Upper lobe of right lung (tissue), 1 donor: ENCODE data around the gene LYL1. TPM values are rescaled to one million over a fixed set of nuclear protein-coding genes. Genes with fewer than 3 reads are reported as not detected.

ENCODE experiments used
- ATAC-seq: fragments of 200-7000 bp; cut with Tn5 transposase; one replicate; pipeline ENCODE4 v1.9.1; 2020; ENCODE audit warnings: mild to moderate bottlenecking, moderate library complexity
- DNase-seq: peaks from one replicate; pipeline ENCODE4 v3.0.0-alpha.2; 2020
- H3K27ac ChIP-seq: fragments of 200-600 bp; one replicate; pipeline ENCODE4 v1.8.0; 2022
- H3K27me3 ChIP-seq: fragments of 200-600 bp; one replicate; pipeline ENCODE4 v1.8.0; 2022; ENCODE audit warnings: mild to moderate bottlenecking
- H3K36me3 ChIP-seq: fragments of 200-600 bp; one replicate; pipeline ENCODE4 v1.8.0; 2022
- H3K4me1 ChIP-seq: fragments of 200-600 bp; one replicate; pipeline ENCODE4 v1.8.0; 2022
- H3K4me3 ChIP-seq: fragments of 200-600 bp; one replicate; pipeline ENCODE4 v1.8.0; 2022; ENCODE audit warnings: mild to moderate bottlenecking
- H3K9me3 ChIP-seq: fragments of 200-600 bp; one replicate; pipeline ENCODE4 v1.8.0; 2022
- CTCF ChIP-seq: fragments of 200-600 bp; IDR thresholded peaks from one replicate; pipeline ENCODE4 v1.8.0; 2022; ENCODE audit warnings: antibody characterized with exemption
- intact Hi-C: fragments of 100-400 bp; cut with DNase I; formaldehyde crosslinking; loops from one replicate; pipeline ENCODE4 v1.11.0; 2022
- total RNA-seq: library from RNA; stranded (reverse); fragmentation: NEBNext Ultra II Directional; extraction: Animal tissue kit (Norgen Biotek cat#: 25700); gene quantifications from one replicate; pipeline ENCODE4 v1.2.1, GENCODE V29; 2021
- donor health status: DM: no; HTN: yes; CAD: no; lungs with severe emphysema.

LYL1 gene
- total RNA-seq, 1 donor from 2014 or later, result 21.8 TPM

DNA sequence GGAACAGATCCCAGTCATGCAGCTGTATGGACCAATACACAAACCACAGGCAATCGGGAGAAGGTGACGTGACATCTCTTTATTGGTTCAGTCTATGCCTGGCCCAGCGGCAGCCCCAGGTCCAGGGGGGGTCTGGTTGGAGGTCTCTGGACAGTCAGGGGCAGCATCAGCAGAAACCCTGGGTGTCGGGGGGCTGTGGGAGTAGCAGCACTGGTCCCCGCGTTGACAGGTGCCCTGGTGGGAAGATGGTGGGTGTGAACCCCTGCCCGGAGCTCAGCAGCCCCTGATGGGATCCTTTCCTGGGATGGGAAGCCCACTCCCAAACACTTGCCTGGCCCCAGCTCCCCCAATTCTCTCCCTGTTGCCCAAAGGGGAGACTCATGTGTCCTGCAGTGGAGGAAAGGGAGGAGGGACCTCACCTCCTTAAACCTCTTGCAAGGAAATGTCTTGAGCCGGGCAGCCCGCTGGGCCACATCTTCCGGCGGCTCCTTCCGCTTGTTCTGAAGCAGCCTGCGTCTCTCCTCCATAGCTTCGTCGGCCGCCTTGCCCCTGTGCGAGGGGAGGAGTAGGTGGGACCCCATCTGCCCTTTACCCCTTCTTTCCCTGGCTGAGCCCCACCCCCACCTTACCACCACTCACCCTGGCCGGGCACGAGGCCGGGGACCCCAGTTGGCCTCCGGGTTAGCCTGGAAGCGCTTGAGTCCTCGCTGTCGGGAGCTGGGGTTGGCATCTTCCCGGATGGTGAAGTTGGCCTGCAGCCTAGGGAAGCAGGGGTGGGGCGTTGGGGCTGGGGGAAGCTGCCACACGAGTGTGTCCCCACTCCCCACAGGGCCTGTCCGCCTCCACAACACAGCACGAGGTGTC lies 2.4 kb upstream of the LYL1 start:
- Histone ChIP-seq H3K27ac (peak overlapping the region; percentile 89), H3K4me3 (peak overlapping the region; percentile 48), H3K27me3 (no peaks in the 10 kb centered on the region), H3K9me3 (no peaks in the 10 kb centered on the region), H3K36me3 (peaks cover 19% of the 10 kb centered on the region), H3K4me1 (peaks cover 35% of the 10 kb centered on the region)
- ATAC-seq (no peak), DNase-seq (no peak)
- no peak for TF ChIP-seq CTCF
- intact Hi-C loops, result no loop called here

DNA sequence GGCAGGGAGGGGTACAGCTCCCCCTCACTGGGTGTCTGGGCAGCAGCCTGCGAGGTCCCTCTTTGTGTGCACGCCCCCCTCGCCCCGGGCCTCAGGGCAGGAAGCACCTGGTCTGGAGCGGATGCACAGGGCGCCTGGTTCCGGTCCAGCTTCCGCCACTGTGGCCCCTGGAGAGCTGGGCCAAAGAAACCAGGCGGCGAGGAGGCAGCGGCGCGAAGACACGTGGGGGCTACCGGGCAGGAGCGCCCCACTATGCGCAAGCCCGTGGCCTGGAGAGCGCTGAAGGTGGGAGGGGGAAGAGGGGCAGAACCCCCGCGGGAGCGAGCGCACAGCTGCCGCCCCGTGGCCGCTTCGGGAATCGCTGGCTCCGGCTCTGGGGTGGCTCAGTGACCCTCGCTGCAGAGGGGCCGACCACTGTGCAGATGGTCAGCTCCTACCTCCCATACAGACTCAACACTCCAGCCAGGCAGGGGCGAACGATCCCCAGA lies 1.7 kb upstream of the LYL1 start:
- Histone ChIP-seq H3K36me3 (peaks cover 12% of the 10 kb centered on the region), H3K27ac (peak overlapping the region; percentile 89), H3K4me1 (peaks cover 41% of the 10 kb centered on the region), H3K4me3 (peak overlapping the region; percentile 48), H3K9me3 (no peaks in the 10 kb centered on the region), H3K27me3 (no peaks in the 10 kb centered on the region)
- TF ChIP-seq CTCF, result peak; percentile 82
- intact Hi-C loops, result no loop called here
- peak; percentile 83 for DNase-seq
- peak; percentile 49 for ATAC-seq

DNA sequence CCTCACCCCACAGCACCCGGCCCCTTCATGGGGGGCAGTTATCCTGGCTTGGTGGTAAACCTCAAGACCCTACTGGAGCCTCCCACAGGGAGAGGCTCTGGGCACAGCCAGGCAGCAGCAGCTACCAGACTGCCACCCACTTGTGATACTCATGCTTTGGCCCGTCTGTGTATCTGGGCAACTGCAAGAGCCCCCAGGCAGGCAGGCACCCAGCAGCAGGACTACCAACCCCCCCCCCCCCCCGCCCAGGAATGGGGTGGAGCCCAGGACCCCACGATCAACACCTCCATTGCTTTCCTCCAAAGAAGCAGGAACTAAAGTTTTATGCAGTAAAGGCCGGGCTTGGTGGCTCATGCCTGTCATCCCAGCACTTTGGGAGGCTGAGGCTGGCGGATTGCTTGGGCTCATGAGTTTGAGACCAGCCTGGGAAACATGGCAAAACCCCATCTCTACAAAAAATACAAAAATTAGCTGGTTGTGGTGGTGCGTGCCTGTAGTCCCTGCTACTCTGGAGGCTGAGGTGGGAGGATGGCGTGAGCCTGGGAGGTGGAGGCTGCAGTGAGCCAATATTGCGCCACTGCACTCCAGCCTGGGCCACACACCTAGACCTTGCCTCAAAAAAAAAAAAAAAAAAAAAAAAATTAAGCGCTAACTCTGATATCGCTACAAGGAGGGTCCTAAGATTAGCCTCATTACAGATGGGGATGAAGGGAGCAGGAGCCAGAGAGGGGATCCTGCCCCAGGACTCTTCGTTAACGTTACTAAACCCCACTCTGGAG lies 1.1 kb upstream of the LYL1 start:
- Histone ChIP-seq H3K9me3 (no peaks in the 10 kb centered on the region), H3K4me1 (peaks cover 45% of the 10 kb centered on the region), H3K27ac (peak overlapping the region; percentile 89), H3K4me3 (peak overlapping the region; percentile 55), H3K27me3 (no peaks in the 10 kb centered on the region), H3K36me3 (peaks cover 8% of the 10 kb centered on the region)
- intact Hi-C loops, result no loop called here
- ATAC-seq (no peak), DNase-seq (no peak)
- no peak for TF ChIP-seq CTCF

GRCh38 chr19:13102416-13102665 lies 317 bp downstream of the LYL1 start:
- H3K4me1 ChIP-seq, result peaks cover 51% of the 10 kb centered on the region
- H3K4me3 ChIP-seq, result peak overlapping the region; percentile 55
- H3K27ac ChIP-seq, result peak overlapping the region; percentile 89
- TF ChIP-seq CTCF, result no peak
- no peaks in the 10 kb centered on the region for H3K27me3 ChIP-seq
- intact Hi-C loops, result no loop called here
- no peak for DNase-seq
- H3K36me3 ChIP-seq, result peaks cover 4% of the 10 kb centered on the region
- no peak for ATAC-seq
- no peaks in the 10 kb centered on the region for H3K9me3 ChIP-seq

- intact Hi-C loops, result no loop called here
- ATAC-seq, result no peak
- Histone ChIP-seq H3K9me3 (no peaks in the 10 kb centered on the region), H3K27me3 (no peaks in the 10 kb centered on the region), H3K36me3 (no peaks in the 10 kb centered on the region), H3K27ac (peak overlapping the region; percentile 89), H3K4me3 (peak overlapping the region; percentile 55), H3K4me1 (peaks cover 51% of the 10 kb centered on the region)
- TF ChIP-seq CTCF, result no peak
- DNase-seq, result no peak
These were observed 855 bp downstream of the LYL1 start for GRCh38 chr19:13101590-13102415.
